HEK293 (cell line): ENCODE data around the gene CSMD2.

Experiments
- CTCF ChIA-PET: fragments of 350-600 bp; formaldehyde crosslinking; extraction: SDS; loops from one replicate; lab custom pipeline; 2021; ENCODE audit warnings: antibody characterized with exemption; lab: Yijun Ruan, JAX
- POLR2A ChIA-PET: fragments of 300-600 bp; formaldehyde crosslinking; extraction: SDS; loops from one replicate; lab custom pipeline; 2020; ENCODE audit warnings: antibody characterized with exemption, inconsistent platforms; lab: Yijun Ruan, JAX
- H3K27ac ChIP-seq: fragments of 200-500 bp; sonication (Bioruptor generic); 2 replicates; pipeline ENCODE4 v1.5.1; 2014; ENCODE audit warnings: low read depth, low read length, control low read depth, inconsistent platforms; ENCODE audit errors: extremely low read depth
- H3K36me3 ChIP-seq, 2 experiments: fragments of 200-500 bp in 1 of 2; sonication (Bioruptor generic) in 1 of 2; 1 replicate in 1 of 2; 2 replicates in 1 of 2; pipeline ENCODE4 v1.5.1; 2014 to 2017; ENCODE audit warnings: inconsistent platforms in 2 of 2, low read length in 2 of 2; ENCODE audit not compliant: control insufficient read depth in 2 of 2, insufficient read depth in 1 of 2
- H3K4me1 ChIP-seq: fragments of 200-500 bp; sonication (Bioruptor generic); 2 replicates; pipeline ENCODE4 v1.5.1; 2014; ENCODE audit warnings: mild to moderate bottlenecking, low read length, inconsistent platforms; ENCODE audit not compliant: control insufficient read depth, insufficient read depth
- H3K4me3 ChIP-seq: 2 replicates; pipeline ENCODE4 v1.5.1; 2011; ENCODE audit warnings: low read depth, mild to moderate bottlenecking, control low read depth, low read length, moderate library complexity
- H3K9me3 ChIP-seq: fragments of 200-500 bp; sonication (Bioruptor generic); 2 replicates; pipeline ENCODE4 v1.5.1; 2014; ENCODE audit warnings: low read depth, low read length, inconsistent platforms; ENCODE audit not compliant: control insufficient read depth, insufficient read depth
- GLIS2 ChIP-seq: fragments of 450-650 bp; formaldehyde crosslinking; IDR thresholded peaks from 2 replicates; pipeline ENCODE4 v1.5.1; 2016; ENCODE audit warnings: missing biosample characterization, missing genetic modification characterization
- KLF1 ChIP-seq: fragments of 450-650 bp; formaldehyde crosslinking; IDR thresholded peaks from 2 replicates; pipeline ENCODE4 v1.5.1; 2016; ENCODE audit warnings: missing biosample characterization, missing genetic modification characterization
- ZFP69B ChIP-seq: fragments of 450-650 bp; formaldehyde crosslinking; IDR thresholded peaks from 2 replicates; pipeline ENCODE4 v1.5.1; 2016; ENCODE audit warnings: missing biosample characterization, missing genetic modification characterization
- ZNF155 ChIP-seq: fragments of 450-650 bp; formaldehyde crosslinking; IDR thresholded peaks from 2 replicates; pipeline ENCODE4 v1.5.1; 2016; ENCODE audit warnings: missing biosample characterization, missing genetic modification characterization
- ZNF174 ChIP-seq: fragments of 450-650 bp; formaldehyde crosslinking; IDR thresholded peaks from 2 replicates; pipeline ENCODE4 v1.5.0; 2017; ENCODE audit warnings: missing biosample characterization, mild to moderate bottlenecking, missing genetic modification characterization
- ZNF391 ChIP-seq: fragments of 450-650 bp; formaldehyde crosslinking; IDR thresholded peaks from 2 replicates; pipeline ENCODE4 v1.5.1; 2016; ENCODE audit warnings: low read depth, missing biosample characterization, missing genetic modification characterization, borderline replicate concordance
- ZNF394 ChIP-seq: fragments of 450-650 bp; formaldehyde crosslinking; IDR thresholded peaks from 2 replicates; pipeline ENCODE4 v1.5.1; 2016; ENCODE audit warnings: missing biosample characterization, missing genetic modification characterization, mild to moderate bottlenecking, moderate library complexity, borderline replicate concordance
- ZNF530 ChIP-seq: fragments of 450-650 bp; formaldehyde crosslinking; IDR thresholded peaks from 2 replicates; pipeline ENCODE4 v1.5.1; 2016; ENCODE audit warnings: low read depth, missing biosample characterization, missing genetic modification characterization
- ZNF544 ChIP-seq: fragments of 450-650 bp; formaldehyde crosslinking; IDR thresholded peaks from 2 replicates; pipeline ENCODE4 v1.5.0; 2017; ENCODE audit warnings: missing biosample characterization, missing genetic modification characterization
- ZNF629 ChIP-seq: fragments of 450-650 bp; formaldehyde crosslinking; IDR thresholded peaks from 2 replicates; pipeline ENCODE4 v1.5.1; 2017; ENCODE audit warnings: missing biosample characterization, missing genetic modification characterization
- ZNF76 ChIP-seq: fragments of 450-650 bp; formaldehyde crosslinking; IDR thresholded peaks from 2 replicates; pipeline ENCODE4; 2016; ENCODE audit warnings: low read depth, missing biosample characterization, missing genetic modification characterization, borderline replicate concordance
- TF ChIP-seq, protein P1 (sequence below): fragments of 450-650 bp; formaldehyde crosslinking; IDR thresholded peaks from 2 replicates; pipeline ENCODE4 v1.5.1; 2017; ENCODE audit warnings: missing biosample characterization, missing genetic modification characterization
- TF ChIP-seq, protein P2 (sequence below): fragments of 450-650 bp; formaldehyde crosslinking; IDR thresholded peaks from 2 replicates; pipeline ENCODE4 v1.5.1; 2016; ENCODE audit warnings: missing biosample characterization, missing genetic modification characterization
- TF ChIP-seq, protein P3 (sequence below): fragments of 450-650 bp; formaldehyde crosslinking; IDR thresholded peaks from 2 replicates; pipeline ENCODE4 v1.5.1; 2016; ENCODE audit warnings: missing biosample characterization, missing genetic modification characterization
- TF ChIP-seq, protein P4 (sequence below): fragments of 450-650 bp; IDR thresholded peaks from 2 replicates; pipeline ENCODE4 v1.5.1; 2018; ENCODE audit warnings: missing biosample characterization, mild to moderate bottlenecking, missing genetic modification characterization
- TF ChIP-seq, protein P5 (sequence below): fragments of 450-650 bp; formaldehyde crosslinking; IDR thresholded peaks from 2 replicates; pipeline ENCODE4 v1.5.0; 2017; ENCODE audit warnings: missing biosample characterization, missing genetic modification characterization, borderline replicate concordance
- TF ChIP-seq, protein P6 (sequence below): fragments of 450-650 bp; formaldehyde crosslinking; IDR thresholded peaks from 2 replicates; pipeline ENCODE4 v1.5.1; 2017; ENCODE audit warnings: missing biosample characterization, missing genetic modification characterization

CSMD2 gene

DNA sequence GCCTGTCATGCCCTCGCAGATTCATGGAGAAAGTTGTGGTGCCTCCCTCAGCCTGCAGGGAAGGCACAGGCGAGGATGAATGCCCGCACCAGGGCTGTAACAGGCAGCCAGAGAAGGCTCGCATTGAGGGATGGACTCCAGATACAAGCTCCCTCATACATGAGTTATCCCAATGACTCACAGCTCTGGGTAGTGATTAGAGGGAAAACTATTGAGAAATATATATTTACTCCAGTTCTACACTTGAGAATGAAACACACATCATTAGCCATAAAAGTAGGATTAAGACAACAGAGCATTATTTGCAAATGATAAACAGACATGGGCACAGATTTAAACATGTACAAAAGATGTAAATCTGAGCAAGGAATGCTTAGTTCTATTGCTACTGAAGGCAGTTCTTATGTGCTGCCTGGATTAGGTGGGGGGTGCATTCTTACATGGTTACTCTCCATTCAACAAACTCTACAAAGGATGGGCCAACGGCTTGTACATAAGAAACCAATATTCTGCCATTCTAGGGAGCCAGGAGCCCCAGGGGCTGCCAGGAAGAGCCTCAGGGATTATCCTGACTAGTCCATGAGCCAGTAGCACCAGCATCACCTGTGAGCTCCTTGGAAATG is 97.9 kb downstream of the CSMD2 start:
- Histone ChIP-seq H3K27ac (no peak overlapping the region), H3K9me3 (no peaks in the 10 kb centered on the region), H3K4me3 (no peak overlapping the region), H3K36me3 (no peaks in the 10 kb centered on the region), H3K4me1 (no peaks in the 10 kb centered on the region)
- no peak for TF ChIP-seq ZFP69B
- TF ChIP-seq GLIS2 = no peak
- TF ChIP-seq KLF1 = no peak
- no peak for TF ChIP-seq ZNF394
- TF ChIP-seq ZNF629 (tag by site-specific recombination) = no peak
- TF ChIP-seq, protein P1, sequence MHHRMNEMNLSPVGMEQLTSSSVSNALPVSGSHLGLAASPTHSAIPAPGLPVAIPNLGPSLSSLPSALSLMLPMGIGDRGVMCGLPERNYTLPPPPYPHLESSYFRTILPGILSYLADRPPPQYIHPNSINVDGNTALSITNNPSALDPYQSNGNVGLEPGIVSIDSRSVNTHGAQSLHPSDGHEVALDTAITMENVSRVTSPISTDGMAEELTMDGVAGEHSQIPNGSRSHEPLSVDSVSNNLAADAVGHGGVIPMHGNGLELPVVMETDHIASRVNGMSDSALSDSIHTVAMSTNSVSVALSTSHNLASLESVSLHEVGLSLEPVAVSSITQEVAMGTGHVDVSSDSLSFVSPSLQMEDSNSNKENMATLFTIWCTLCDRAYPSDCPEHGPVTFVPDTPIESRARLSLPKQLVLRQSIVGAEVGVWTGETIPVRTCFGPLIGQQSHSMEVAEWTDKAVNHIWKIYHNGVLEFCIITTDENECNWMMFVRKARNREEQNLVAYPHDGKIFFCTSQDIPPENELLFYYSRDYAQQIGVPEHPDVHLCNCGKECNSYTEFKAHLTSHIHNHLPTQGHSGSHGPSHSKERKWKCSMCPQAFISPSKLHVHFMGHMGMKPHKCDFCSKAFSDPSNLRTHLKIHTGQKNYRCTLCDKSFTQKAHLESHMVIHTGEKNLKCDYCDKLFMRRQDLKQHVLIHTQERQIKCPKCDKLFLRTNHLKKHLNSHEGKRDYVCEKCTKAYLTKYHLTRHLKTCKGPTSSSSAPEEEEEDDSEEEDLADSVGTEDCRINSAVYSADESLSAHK (tag by site-specific recombination) = no peak
- TF ChIP-seq, protein P2, sequence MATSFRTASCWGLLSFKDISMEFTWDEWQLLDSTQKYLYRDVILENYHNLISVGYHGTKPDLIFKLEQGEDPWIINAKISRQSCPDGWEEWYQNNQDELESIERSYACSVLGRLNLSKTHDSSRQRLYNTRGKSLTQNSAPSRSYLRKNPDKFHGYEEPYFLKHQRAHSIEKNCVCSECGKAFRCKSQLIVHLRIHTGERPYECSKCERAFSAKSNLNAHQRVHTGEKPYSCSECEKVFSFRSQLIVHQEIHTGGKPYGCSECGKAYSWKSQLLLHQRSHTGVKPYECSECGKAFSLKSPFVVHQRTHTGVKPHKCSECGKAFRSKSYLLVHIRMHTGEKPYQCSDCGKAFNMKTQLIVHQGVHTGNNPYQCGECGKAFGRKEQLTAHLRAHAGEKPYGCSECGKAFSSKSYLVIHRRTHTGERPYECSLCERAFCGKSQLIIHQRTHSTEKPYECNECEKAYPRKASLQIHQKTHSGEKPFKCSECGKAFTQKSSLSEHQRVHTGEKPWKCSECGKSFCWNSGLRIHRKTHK (tag by site-specific recombination) = no peak
- TF ChIP-seq ZNF76 (tag by site-specific recombination) = no peak
- TF ChIP-seq, protein P3, sequence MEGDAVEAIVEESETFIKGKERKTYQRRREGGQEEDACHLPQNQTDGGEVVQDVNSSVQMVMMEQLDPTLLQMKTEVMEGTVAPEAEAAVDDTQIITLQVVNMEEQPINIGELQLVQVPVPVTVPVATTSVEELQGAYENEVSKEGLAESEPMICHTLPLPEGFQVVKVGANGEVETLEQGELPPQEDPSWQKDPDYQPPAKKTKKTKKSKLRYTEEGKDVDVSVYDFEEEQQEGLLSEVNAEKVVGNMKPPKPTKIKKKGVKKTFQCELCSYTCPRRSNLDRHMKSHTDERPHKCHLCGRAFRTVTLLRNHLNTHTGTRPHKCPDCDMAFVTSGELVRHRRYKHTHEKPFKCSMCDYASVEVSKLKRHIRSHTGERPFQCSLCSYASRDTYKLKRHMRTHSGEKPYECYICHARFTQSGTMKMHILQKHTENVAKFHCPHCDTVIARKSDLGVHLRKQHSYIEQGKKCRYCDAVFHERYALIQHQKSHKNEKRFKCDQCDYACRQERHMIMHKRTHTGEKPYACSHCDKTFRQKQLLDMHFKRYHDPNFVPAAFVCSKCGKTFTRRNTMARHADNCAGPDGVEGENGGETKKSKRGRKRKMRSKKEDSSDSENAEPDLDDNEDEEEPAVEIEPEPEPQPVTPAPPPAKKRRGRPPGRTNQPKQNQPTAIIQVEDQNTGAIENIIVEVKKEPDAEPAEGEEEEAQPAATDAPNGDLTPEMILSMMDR = no peak
- TF ChIP-seq, protein P4, sequence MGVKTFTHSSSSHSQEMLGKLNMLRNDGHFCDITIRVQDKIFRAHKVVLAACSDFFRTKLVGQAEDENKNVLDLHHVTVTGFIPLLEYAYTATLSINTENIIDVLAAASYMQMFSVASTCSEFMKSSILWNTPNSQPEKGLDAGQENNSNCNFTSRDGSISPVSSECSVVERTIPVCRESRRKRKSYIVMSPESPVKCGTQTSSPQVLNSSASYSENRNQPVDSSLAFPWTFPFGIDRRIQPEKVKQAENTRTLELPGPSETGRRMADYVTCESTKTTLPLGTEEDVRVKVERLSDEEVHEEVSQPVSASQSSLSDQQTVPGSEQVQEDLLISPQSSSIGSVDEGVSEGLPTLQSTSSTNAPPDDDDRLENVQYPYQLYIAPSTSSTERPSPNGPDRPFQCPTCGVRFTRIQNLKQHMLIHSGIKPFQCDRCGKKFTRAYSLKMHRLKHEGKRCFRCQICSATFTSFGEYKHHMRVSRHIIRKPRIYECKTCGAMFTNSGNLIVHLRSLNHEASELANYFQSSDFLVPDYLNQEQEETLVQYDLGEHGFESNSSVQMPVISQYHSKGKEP (tag by site-specific recombination) = no peak
- no peak for TF ChIP-seq ZNF155 (tag by site-specific recombination)
- TF ChIP-seq ZNF530 (tag by site-specific recombination) = no peak
- no peak for TF ChIP-seq ZNF174 (tag by site-specific recombination)
- CTCF ChIA-PET = no interaction called here
- POLR2A ChIA-PET = no interaction called here

DNA sequence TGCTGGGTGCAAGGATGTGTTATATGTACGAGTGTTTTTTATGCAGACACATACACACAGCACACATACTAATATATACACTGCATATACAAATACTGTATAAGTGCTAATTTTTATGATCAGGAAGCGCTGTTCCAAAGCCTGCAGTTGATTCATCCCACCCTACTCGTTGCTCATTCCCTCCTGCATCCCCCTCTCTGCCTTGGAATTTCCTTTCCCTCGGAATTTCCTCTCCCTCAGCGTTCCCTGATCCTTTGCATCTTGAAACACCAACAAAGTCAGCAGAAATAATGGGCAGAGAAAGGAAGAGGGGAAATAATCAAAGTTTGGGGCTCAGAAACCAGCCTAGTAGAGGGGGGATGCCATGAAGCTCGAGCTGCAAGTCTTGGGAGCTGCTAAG is 98.9 kb downstream of the CSMD2 start:
- H3K36me3 ChIP-seq = no peaks in the 10 kb centered on the region
- H3K27ac ChIP-seq = no peak overlapping the region
- H3K9me3 ChIP-seq = no peaks in the 10 kb centered on the region
- H3K4me1 ChIP-seq = no peaks in the 10 kb centered on the region
- no peak for TF ChIP-seq ZNF544
- no peak for TF ChIP-seq ZNF391 (tag by site-specific recombination)
- TF ChIP-seq, protein P5, sequence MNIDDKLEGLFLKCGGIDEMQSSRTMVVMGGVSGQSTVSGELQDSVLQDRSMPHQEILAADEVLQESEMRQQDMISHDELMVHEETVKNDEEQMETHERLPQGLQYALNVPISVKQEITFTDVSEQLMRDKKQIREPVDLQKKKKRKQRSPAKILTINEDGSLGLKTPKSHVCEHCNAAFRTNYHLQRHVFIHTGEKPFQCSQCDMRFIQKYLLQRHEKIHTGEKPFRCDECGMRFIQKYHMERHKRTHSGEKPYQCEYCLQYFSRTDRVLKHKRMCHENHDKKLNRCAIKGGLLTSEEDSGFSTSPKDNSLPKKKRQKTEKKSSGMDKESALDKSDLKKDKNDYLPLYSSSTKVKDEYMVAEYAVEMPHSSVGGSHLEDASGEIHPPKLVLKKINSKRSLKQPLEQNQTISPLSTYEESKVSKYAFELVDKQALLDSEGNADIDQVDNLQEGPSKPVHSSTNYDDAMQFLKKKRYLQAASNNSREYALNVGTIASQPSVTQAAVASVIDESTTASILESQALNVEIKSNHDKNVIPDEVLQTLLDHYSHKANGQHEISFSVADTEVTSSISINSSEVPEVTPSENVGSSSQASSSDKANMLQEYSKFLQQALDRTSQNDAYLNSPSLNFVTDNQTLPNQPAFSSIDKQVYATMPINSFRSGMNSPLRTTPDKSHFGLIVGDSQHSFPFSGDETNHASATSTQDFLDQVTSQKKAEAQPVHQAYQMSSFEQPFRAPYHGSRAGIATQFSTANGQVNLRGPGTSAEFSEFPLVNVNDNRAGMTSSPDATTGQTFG (tag by site-specific recombination) = no peak
- TF ChIP-seq, protein P6, sequence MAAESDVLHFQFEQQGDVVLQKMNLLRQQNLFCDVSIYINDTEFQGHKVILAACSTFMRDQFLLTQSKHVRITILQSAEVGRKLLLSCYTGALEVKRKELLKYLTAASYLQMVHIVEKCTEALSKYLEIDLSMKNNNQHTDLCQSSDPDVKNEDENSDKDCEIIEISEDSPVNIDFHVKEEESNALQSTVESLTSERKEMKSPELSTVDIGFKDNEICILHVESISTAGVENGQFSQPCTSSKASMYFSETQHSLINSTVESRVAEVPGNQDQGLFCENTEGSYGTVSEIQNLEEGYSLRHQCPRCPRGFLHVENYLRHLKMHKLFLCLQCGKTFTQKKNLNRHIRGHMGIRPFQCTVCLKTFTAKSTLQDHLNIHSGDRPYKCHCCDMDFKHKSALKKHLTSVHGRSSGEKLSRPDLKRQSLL (tag by site-specific recombination) = no peak
- ChIA-PET CTCF (no interaction called here), POLR2A (no interaction called here)
- H3K4me3 ChIP-seq = no peak overlapping the region
